DMS79 (cell line): Measurements from ENCODE around the gene SHTN1.

Experiments
- DNase-seq: peaks from one replicate; lab custom pipeline; 2025; lab: John Stamatoyannopoulos, UW

Gene SHTN1

GRCh38 chr10:116917481-116917880, 87.5 kb downstream of the SHTN1 start:
- DNase-seq: no peak

GRCh38 chr10:116915340-116915739, 89.6 kb downstream of the SHTN1 start:
- DNase-seq: no peak

GRCh38 chr10:116913695-116914094, 91.3 kb downstream of the SHTN1 start:
- DNase-seq: no peak

DNA sequence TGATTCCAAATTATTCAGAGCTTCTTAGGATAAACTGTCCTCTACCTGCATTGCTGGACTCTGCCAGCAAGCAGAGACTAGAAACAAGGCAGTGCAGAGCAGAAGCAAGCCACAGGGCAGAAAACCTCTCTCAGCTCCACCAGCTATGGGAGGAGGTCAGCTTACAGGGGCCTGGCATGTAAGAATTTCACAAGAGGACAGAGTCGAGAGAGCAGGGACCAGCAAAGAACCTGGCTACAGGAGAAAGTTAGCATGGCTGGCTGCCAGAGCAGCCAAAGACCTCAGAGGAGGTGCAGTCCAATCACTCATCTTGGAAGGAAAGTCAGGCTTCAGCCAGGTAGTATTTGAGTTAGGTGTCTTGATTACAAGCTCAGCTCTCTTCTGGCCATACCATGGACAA, 92.8 kb downstream of the SHTN1 start:
- DNase-seq: no peak

GRCh38 chr10:116910910-116911309, 94.1 kb downstream of the SHTN1 start:
- DNase-seq: no peak

- DNase-seq: no peak
Observed at GRCh38 chr10:116909307-116909706, 95.7 kb downstream of the SHTN1 start.

DNA sequence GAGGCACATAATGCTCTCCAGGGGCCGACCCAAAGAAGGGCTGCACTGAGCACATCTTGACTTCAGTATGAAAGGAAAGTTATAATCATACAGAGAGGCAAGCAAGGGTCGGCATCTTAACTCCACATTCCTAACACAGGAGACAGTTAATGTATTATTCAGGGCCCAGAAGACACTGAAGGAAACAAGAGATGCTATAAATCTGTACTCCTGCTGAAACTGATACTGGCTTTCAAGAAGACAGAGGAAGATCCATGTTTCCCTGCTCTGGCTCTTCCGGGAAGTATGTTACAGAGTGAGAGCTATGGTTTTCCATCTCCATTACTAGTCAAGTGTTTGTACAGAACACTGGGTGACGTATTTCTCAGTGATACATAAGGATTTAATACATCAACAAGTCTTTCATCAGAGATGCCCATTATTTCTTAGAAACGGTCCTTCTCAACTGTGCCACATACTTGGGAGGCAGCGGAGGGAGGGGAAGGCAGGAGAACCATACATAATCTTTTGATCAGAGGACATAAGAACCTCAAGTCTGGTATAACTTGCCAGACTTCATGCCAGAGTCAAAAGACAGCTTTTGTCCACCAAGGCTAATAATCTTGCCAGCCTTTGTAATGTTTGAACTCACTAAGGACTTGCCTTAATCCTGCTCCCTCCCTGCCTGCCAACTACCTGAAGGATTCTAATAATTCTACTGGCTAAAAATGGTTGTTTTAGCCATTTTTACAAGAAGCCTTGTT, 97.6 kb downstream of the SHTN1 start:
- DNase-seq: no peak

- DNase-seq: no peak
Observed at GRCh38 chr10:116905845-116906210, 99.2 kb downstream of the SHTN1 start.

- DNase-seq: no peak
Observed at GRCh38 chr10:116899626-116900025, 105.4 kb downstream of the SHTN1 start.

- no peak for DNase-seq
Observed at GRCh38 chr10:116893686-116894037, 111.3 kb downstream of the SHTN1 start.

DNA sequence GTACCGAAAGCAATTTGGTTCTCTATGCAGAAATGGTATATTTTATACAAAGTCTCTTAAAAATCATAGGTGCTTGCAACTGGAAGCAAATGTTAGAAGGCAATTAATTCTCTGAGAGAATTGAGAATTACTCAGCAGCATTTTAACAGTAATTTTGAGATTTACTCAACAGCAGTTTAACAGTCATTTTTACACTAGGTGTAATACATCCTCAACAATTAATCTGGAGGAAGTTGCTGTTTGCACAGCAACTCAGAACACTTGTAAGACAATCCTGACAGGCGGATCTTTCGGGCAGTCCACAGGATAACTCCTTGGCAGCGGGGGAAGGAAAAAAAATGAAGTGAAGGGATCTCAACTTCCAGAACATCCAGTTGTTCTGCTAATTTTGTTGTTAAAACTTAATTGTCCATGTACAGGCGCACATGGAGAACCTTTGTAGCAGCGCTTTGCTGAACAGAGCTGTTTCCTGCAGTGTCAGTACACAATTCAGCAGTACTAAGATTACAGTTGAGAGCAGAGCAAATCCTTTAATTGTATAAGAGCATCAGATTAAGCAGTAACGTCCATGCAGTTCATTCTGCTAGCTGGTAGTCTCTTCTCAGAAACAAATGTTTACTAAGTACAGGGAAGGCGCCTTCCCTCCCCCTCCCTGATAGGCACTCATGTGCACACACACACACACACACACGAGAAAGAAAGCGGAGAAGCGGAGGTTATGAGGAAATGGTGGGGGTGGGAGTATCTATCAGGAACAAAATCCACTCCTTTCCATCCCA, 111.9 kb downstream of the SHTN1 start:
- DNase-seq: peak; percentile 26

- no peak for DNase-seq
Observed at GRCh38 chr10:116891208-116891607, 113.8 kb downstream of the SHTN1 start.

DNA sequence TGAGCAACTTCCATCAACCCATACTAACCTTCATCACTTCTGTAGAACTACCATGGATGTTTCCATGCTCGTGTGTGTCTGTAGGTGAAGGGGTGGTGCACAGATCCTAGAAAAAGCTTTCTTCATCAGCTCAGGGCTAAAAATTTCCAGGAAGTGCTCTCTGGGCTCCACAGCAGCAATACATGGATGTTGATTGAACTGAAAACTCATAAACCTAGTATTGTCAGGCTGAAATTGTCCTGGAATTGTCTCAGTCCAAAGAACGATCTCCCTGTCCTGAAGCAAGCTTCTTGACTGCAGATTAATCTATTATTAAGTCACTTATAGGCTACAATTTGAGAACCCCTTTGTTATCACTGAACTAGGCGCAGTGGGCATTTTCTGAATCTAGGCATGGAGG, 115.9 kb downstream of the SHTN1 start:
- no peak for DNase-seq

GRCh38 chr10:116888380-116889055, 116.5 kb downstream of the SHTN1 start:
- DNase-seq: no peak

DNA sequence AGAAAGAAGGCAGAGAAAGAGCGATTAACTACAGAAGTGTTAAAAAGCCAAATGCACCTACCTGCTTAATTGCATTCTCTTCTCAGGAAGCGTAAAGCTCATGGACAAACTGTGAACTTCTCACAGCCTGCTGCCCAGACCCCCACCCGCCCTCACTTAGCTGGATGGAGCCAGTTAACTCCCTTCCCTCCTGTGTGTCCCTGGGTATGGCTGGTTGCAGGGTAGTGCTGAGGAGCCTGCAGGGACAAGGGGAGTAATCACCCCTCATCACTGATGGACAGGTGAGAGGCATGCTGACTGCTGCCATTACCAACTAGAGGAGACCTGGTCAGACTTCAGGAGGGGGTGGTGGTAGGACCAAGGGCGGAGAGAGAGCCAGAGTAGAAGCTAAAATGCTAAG, 118.2 kb downstream of the SHTN1 start:
- no peak for DNase-seq

- DNase-seq: no peak
Observed at GRCh38 chr10:116882639-116883038, 122.3 kb downstream of the SHTN1 start.

DNA sequence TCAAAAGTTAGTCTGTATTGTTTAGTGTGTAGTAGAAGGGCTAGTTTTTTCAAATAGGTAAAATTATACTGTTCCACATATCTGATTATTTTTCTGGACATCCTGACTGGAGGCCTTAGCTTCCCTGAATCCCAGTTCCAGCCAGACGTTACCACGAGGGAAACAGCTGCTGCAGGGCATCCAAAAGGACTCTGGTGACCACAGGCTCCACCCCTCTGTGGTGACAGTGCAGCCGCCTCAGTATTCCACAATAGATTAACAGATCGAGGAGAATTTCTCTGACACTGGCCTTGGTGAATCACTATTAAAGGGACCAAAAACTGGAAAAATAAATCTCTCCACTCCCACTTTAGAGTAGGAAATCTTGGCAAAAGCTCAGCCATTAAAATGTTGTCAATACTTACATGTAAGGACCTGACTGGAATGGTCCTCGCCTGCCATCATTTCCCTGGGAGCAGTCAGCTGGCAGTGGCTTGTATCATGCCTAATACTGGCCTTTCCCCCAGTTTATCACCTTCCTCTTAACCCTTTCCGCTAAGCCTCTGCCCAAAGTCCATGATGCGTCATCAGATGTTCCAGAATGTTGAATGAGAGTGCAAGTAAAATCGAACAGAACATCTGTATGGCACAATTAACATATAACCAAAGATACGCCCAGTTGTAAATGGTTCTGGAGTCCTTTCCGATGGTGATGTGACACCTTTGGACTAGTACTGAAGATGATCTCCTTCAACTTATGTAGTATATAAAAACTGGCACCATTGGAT, 124.1 kb downstream of the SHTN1 start:
- DNase-seq: no peak

DNA sequence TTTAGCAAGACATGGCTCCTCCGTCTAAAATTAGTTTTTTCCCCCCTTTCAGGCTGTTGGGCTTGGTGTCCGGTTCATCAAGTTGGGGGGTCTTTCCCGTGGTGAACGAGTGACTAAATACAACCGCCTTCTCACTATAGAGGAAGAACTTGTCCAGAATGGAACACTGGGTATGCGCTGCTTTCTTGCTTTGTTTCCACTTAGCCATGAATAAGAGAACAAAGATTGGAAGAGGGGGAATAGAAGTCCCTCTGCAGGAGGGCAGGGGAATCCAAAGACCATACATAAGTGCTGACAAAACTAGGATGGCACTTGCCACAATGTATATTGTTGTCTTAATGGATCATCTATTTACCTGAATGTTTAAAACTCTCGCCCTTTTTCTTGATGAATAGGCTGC, 125.2 kb downstream of the SHTN1 start:
- DNase-seq: no peak

GRCh38 chr10:116878123-116878522, 126.9 kb downstream of the SHTN1 start:
- DNase-seq: no peak

- no peak for DNase-seq
Observed at GRCh38 chr10:116877391-116877790, 127.6 kb downstream of the SHTN1 start.

- DNase-seq: no peak
Observed at GRCh38 chr10:116875897-116876296, 129.1 kb downstream of the SHTN1 start.

GRCh38 chr10:116873134-116873533, 131.9 kb downstream of the SHTN1 start:
- DNase-seq: no peak
